Mammary epithelial cell (primary cell): Measurements from ENCODE around the gene TRAIP.

Source experiments
- CTCF ChIP-seq, 2 donors: IDR thresholded peaks in 1 of 2; conservative IDR thresholded peaks in 1 of 2; 2 replicates each; pipeline ENCODE4 v1.5.1; 2011 to 2012; ENCODE audit warnings: inconsistent platforms in 2 of 2, low read length in 2 of 2, mild to moderate bottlenecking in 2 of 2, control low read depth in 1 of 2, low read depth in 1 of 2; ENCODE audit not compliant: insufficient read depth in 1 of 2; ENCODE audit errors: extremely low read depth in 1 of 2
- EZH2 ChIP-seq: IDR thresholded peaks from 2 replicates; pipeline ENCODE4 v1.6.1; 2012; ENCODE audit warnings: low read length, inconsistent platforms, borderline replicate concordance

GRCh38 chr3:49805897-49806701 lies 50.3 kb downstream of the TRAIP start:
- TF ChIP-seq EZH2: no peak
- no peak for TF ChIP-seq CTCF (conservative IDR thresholded peaks at IDR 0.05 in 1 of 2, IDR thresholded peaks at IDR 0.05 in 1 of 2; ENCODE audit: extremely low read depth in 1 of 2, insufficient read depth in 1 of 2, low read depth in 1 of 2, low read length in 2 of 2)
